PFSK-1 (cell line): ENCODE measurements around the gene FDXR.

Experiments
- POLR2AphosphoS5 ChIP-seq: IDR thresholded peaks from 2 replicates; pipeline ENCODE4 v1.6.1; 2012; ENCODE audit warnings: low read depth, mild to moderate bottlenecking, control low read depth, low read length, moderate library complexity
- TAF1 ChIP-seq: IDR thresholded peaks from 2 replicates; pipeline ENCODE4 v1.6.1; 2012; ENCODE audit warnings: low read length, control low read depth, borderline replicate concordance; ENCODE audit not compliant: insufficient read depth

DNA sequence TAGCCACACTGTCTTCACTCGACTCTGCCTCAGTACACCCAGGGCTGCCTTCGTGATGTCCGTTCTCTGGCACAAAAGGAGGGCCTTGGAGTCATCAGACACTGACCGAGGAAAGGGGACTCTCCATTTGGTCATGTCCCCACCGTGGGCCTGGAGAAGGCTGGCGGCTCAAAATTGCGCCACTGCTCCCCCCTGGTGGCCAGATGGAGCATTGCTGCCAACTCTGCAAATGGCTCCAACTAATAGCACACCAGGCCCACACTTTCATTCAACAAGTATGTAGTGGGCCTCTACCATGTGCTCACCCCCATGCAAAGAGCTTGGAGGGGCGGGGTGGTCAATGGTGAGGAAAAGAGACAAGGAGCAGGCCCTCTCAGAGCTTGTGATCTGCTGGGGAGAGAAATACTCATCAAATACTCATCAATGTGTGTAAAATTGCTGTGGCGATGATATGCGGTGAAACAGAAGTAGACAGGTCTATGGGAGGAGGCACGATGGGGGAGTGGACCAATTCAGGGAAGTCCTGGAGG is 7.9 kb downstream of the FDXR start:
- no peak for TF ChIP-seq POLR2AphosphoS5
- TF ChIP-seq TAF1, result no peak
